ENCODE data around the gene MTA1. TPM values are rescaled to one million over a fixed set of nuclear protein-coding genes. Genes with fewer than 3 reads are reported as not detected.

Gene MTA1
- total RNA-seq, 3 donors from 2014 or later (not counting 1 experiment from before 2014, with no cell fraction given): 104 to 125 (median 112) TPM

GRCh38 chr14:105448706-105449111 lies 29.1 kb downstream of the MTA1 start:
- Mint-ChIP-seq H3K9me3 (no peaks in the 10 kb centered on the region), H3K4me3 (no peak overlapping the region), H3K27ac (no peak overlapping the region), H3K4me1 (no peaks in the 10 kb centered on the region), H3K27me3 (ENCODE audit: low read depth in 2 of 2) (no peaks in the 10 kb centered on the region), H3K36me3 (no peaks in the 10 kb centered on the region)
- no peak overlapping the region for H3K27ac ChIP-seq (ENCODE audit: low read length)
- DNase-seq (peak; percentile 68 to 82), ATAC-seq (peak; percentile 76 to 99 (median 96))
- intact Hi-C loops (cut with micrococcal nuclease): loop anchor here (1.0 kb wide), 1 partner anchor 42 kb away; no protein-coding TSS in a partner anchor
- no peaks in the 10 kb centered on the region for H3K27me3 ChIP-seq (ENCODE audit: control insufficient read depth, insufficient read depth, low read length)
- H3K36me3 ChIP-seq (ENCODE audit: control insufficient read depth, insufficient read depth, low read length): peaks cover 11% of the 10 kb centered on the region
- WGBS (ENCODE audit: insufficient coverage): 73% methylated on average over 16 of the region's 16 CpGs
- no peak overlapping the region for H3K4me3 ChIP-seq (ENCODE audit: low read length)
- peak; percentile 67 for TF ChIP-seq CTCF (IDR thresholded peaks at IDR 0.05)
- no peaks in the 10 kb centered on the region for H3K4me1 ChIP-seq (ENCODE audit: control insufficient read depth, insufficient read depth, low read length)
- no peaks in the 10 kb centered on the region for H3K9me3 ChIP-seq (ENCODE audit: control insufficient read depth, insufficient read depth, low read length)

GRCh38 chr14:105449276-105450122 lies 29.9 kb downstream of the MTA1 start:
- H3K36me3 ChIP-seq (ENCODE audit: control insufficient read depth, insufficient read depth, low read length): peaks cover 15% of the 10 kb centered on the region

GRCh38 chr14:105450123-105450505 lies 30.5 kb downstream of the MTA1 start:
- H3K4me1 ChIP-seq (ENCODE audit: control insufficient read depth, insufficient read depth, low read length): no peaks in the 10 kb centered on the region
- no peaks in the 10 kb centered on the region for H3K9me3 Mint-ChIP-seq

More at GRCh38 chr14:105449276-105450122, 29.9 kb downstream of the MTA1 start:
- Histone ChIP-seq H3K27ac (ENCODE audit: low read length) (no peak overlapping the region), H3K27me3 (ENCODE audit: control insufficient read depth, insufficient read depth, low read length) (no peaks in the 10 kb centered on the region), H3K4me3 (ENCODE audit: low read length) (no peak overlapping the region), H3K9me3 (ENCODE audit: control insufficient read depth, insufficient read depth, low read length) (no peaks in the 10 kb centered on the region), H3K4me1 (ENCODE audit: control insufficient read depth, insufficient read depth, low read length) (no peaks in the 10 kb centered on the region)
- Mint-ChIP-seq H3K4me1 (no peaks in the 10 kb centered on the region), H3K36me3 (no peaks in the 10 kb centered on the region), H3K27ac (no peak overlapping the region), H3K9me3 (no peaks in the 10 kb centered on the region), H3K27me3 (ENCODE audit: low read depth in 2 of 2) (no peaks in the 10 kb centered on the region), H3K4me3 (no peak overlapping the region)
- WGBS (ENCODE audit: insufficient coverage): 96% methylated on average over 46 of the region's 47 CpGs
- intact Hi-C loops (cut with micrococcal nuclease): no loop called here
- TF ChIP-seq CTCF (IDR thresholded peaks at IDR 0.05): no peak
- DNase-seq (no peak), ATAC-seq (no peak)

More at GRCh38 chr14:105450123-105450505, 30.5 kb downstream of the MTA1 start:
- Histone ChIP-seq H3K9me3 (ENCODE audit: control insufficient read depth, insufficient read depth, low read length) (no peaks in the 10 kb centered on the region), H3K4me3 (ENCODE audit: low read length) (no peak overlapping the region), H3K27ac (ENCODE audit: low read length) (no peak overlapping the region), H3K36me3 (ENCODE audit: control insufficient read depth, insufficient read depth, low read length) (peaks cover 17% of the 10 kb centered on the region), H3K27me3 (ENCODE audit: control insufficient read depth, insufficient read depth, low read length) (no peaks in the 10 kb centered on the region)
- intact Hi-C loops (cut with micrococcal nuclease): no loop called here
- no peak for DNase-seq
- no peak overlapping the region for H3K4me3 Mint-ChIP-seq
- no peaks in the 10 kb centered on the region for H3K4me1 Mint-ChIP-seq
- ATAC-seq: no peak
- TF ChIP-seq CTCF (IDR thresholded peaks at IDR 0.05): no peak
- no peaks in the 10 kb centered on the region for H3K27me3 Mint-ChIP-seq (ENCODE audit: low read depth in 2 of 2)
- H3K36me3 Mint-ChIP-seq: no peaks in the 10 kb centered on the region
- H3K27ac Mint-ChIP-seq: no peak overlapping the region
- WGBS (ENCODE audit: insufficient coverage): 96% methylated on average over 22 of the region's 22 CpGs

Measured in natural killer cell (primary cell).